PC-3 (cell line): Measurements from ENCODE around the gene PSORS1C2.

ENCODE experiments used
- CTCF ChIP-seq: fragments of 300-600 bp; sonication (generic); conservative IDR thresholded peaks from 2 replicates; pipeline ENCODE4 v1.5.1; 2017; ENCODE audit warnings: antibody characterized with exemption, low read depth, mild to moderate bottlenecking, low read length
- EZH2phosphoT487 ChIP-seq: fragments of 300-600 bp; sonication (generic); IDR thresholded peaks from 2 replicates; pipeline ENCODE4 v1.6.1; 2018; ENCODE audit warnings: mild to moderate bottlenecking, antibody characterized with exemption, low read length, borderline replicate concordance

- TF ChIP-seq CTCF (no peak), EZH2phosphoT487 (no peak)
Observed at GRCh38 chr6:31096215-31096614, 42.7 kb downstream of the PSORS1C2 start.
